Rectal smooth muscle tissue (tissue), 1 donor: ENCODE measurements around the gene CFAP20DC.
"Not testable (repeated sequence)": the region's sequence is repeated elsewhere in the genome, so short reads cannot be mapped to it uniquely, and the experiment has no call there.

ENCODE experiments used
- H3K27ac ChIP-seq: one replicate; pipeline ENCODE4 v1.7.0; 2013; ENCODE audit warnings: low read depth, low read length, inconsistent platforms
- H3K27me3 ChIP-seq: one replicate; pipeline ENCODE4 v1.7.0; 2013; ENCODE audit warnings: low read length; ENCODE audit not compliant: control insufficient read depth, insufficient read depth
- H3K36me3 ChIP-seq: one replicate; pipeline ENCODE4 v1.7.0; 2013; ENCODE audit warnings: low read length; ENCODE audit not compliant: control insufficient read depth, insufficient read depth
- H3K4me1 ChIP-seq: one replicate; pipeline ENCODE4 v1.7.0; 2013; ENCODE audit warnings: low read length; ENCODE audit not compliant: control insufficient read depth, insufficient read depth
- H3K4me3 ChIP-seq: one replicate; pipeline ENCODE4 v1.7.0; 2013; ENCODE audit warnings: low read length
- H3K9ac ChIP-seq: one replicate; pipeline ENCODE4 v1.7.0; 2013; ENCODE audit warnings: low read length

The CFAP20DC gene

GRCh38 chr3:58708116-58708791 lies 341.6 kb downstream of the CFAP20DC start:
- H3K27ac ChIP-seq: no peak overlapping the region
- H3K9ac ChIP-seq: no peak overlapping the region
- no peaks in the 10 kb centered on the region for H3K27me3 ChIP-seq
- no peaks in the 10 kb centered on the region for H3K4me1 ChIP-seq
- no peak overlapping the region for H3K4me3 ChIP-seq
- H3K36me3 ChIP-seq: no peaks in the 10 kb centered on the region

GRCh38 chr3:58707390-58707930 lies 342.4 kb downstream of the CFAP20DC start:
- H3K4me3 ChIP-seq: no peak overlapping the region
- no peaks in the 10 kb centered on the region for H3K4me1 ChIP-seq
- no peak overlapping the region for H3K27ac ChIP-seq
- H3K9ac ChIP-seq: no peak overlapping the region
- H3K27me3 ChIP-seq: no peaks in the 10 kb centered on the region
- no peaks in the 10 kb centered on the region for H3K36me3 ChIP-seq

- no peaks in the 10 kb centered on the region for H3K36me3 ChIP-seq
- H3K27ac ChIP-seq: no peak overlapping the region
- no peak overlapping the region for H3K9ac ChIP-seq
- H3K4me1 ChIP-seq: no peaks in the 10 kb centered on the region
- H3K4me3 ChIP-seq: no peak overlapping the region
- no peaks in the 10 kb centered on the region for H3K27me3 ChIP-seq
These were observed 343.2 kb downstream of the CFAP20DC start for GRCh38 chr3:58706395-58707167.

GRCh38 chr3:58704745-58705144 lies 345.1 kb downstream of the CFAP20DC start:
- H3K4me1 ChIP-seq: no peaks in the 10 kb centered on the region
- H3K4me3 ChIP-seq: no peak overlapping the region
- no peaks in the 10 kb centered on the region for H3K27me3 ChIP-seq
- no peak overlapping the region for H3K9ac ChIP-seq
- no peaks in the 10 kb centered on the region for H3K36me3 ChIP-seq
- no peak overlapping the region for H3K27ac ChIP-seq

GRCh38 chr3:58704304-58704703 lies 345.5 kb downstream of the CFAP20DC start:
- H3K9ac ChIP-seq, H3K36me3 ChIP-seq, H3K27ac ChIP-seq, H3K27me3 ChIP-seq, H3K4me3 ChIP-seq, H3K4me1 ChIP-seq: not testable (repeated sequence)

GRCh38 chr3:58698246-58698645 lies 351.6 kb downstream of the CFAP20DC start:
- no peaks in the 10 kb centered on the region for H3K27me3 ChIP-seq
- H3K4me1 ChIP-seq: no peaks in the 10 kb centered on the region
- no peak overlapping the region for H3K9ac ChIP-seq
- H3K36me3 ChIP-seq: no peaks in the 10 kb centered on the region
- no peak overlapping the region for H3K4me3 ChIP-seq
- no peak overlapping the region for H3K27ac ChIP-seq

- H3K36me3 ChIP-seq: no peaks in the 10 kb centered on the region
- H3K4me1 ChIP-seq: no peaks in the 10 kb centered on the region
- no peaks in the 10 kb centered on the region for H3K27me3 ChIP-seq
- H3K27ac ChIP-seq: no peak overlapping the region
- no peak overlapping the region for H3K9ac ChIP-seq
- no peak overlapping the region for H3K4me3 ChIP-seq
These were observed 352.3 kb downstream of the CFAP20DC start for GRCh38 chr3:58697561-58697960.

- H3K27me3 ChIP-seq, H3K4me3 ChIP-seq, H3K36me3 ChIP-seq, H3K27ac ChIP-seq, H3K9ac ChIP-seq, H3K4me1 ChIP-seq: not testable (repeated sequence)
These were observed 353.0 kb downstream of the CFAP20DC start for GRCh38 chr3:58696813-58697212.

- H3K4me1 ChIP-seq: no peaks in the 10 kb centered on the region
- H3K27ac ChIP-seq: no peak overlapping the region
These were observed 353.7 kb downstream of the CFAP20DC start for GRCh38 chr3:58696093-58696492.

GRCh38 chr3:58695284-58695683 lies 354.5 kb downstream of the CFAP20DC start:
- not testable (repeated sequence) for H3K4me3 ChIP-seq, H3K4me1 ChIP-seq, H3K27me3 ChIP-seq, H3K36me3 ChIP-seq, H3K27ac ChIP-seq, H3K9ac ChIP-seq

More at GRCh38 chr3:58696093-58696492, 353.7 kb downstream of the CFAP20DC start:
- H3K36me3 ChIP-seq: no peaks in the 10 kb centered on the region
- H3K9ac ChIP-seq: no peak overlapping the region
- no peaks in the 10 kb centered on the region for H3K27me3 ChIP-seq
- no peak overlapping the region for H3K4me3 ChIP-seq

- no peak overlapping the region for H3K9ac ChIP-seq
- no peaks in the 10 kb centered on the region for H3K4me1 ChIP-seq
- no peak overlapping the region for H3K27ac ChIP-seq
- no peak overlapping the region for H3K4me3 ChIP-seq
- H3K27me3 ChIP-seq: no peaks in the 10 kb centered on the region
- no peaks in the 10 kb centered on the region for H3K36me3 ChIP-seq
These were observed 355.6 kb downstream of the CFAP20DC start for GRCh38 chr3:58693940-58694850.

GRCh38 chr3:58692484-58692883 lies 357.3 kb downstream of the CFAP20DC start:
- Histone ChIP-seq H3K27ac (no peak overlapping the region), H3K4me3 (no peak overlapping the region), H3K36me3 (no peaks in the 10 kb centered on the region), H3K9ac (no peak overlapping the region), H3K4me1 (no peaks in the 10 kb centered on the region), H3K27me3 (no peaks in the 10 kb centered on the region)
